ENCODE results near the gene CMTM2.
"Not testable (repeated sequence)": the region's sequence is repeated elsewhere in the genome, so short reads cannot be mapped to it uniquely, and the experiment has no call there.

CMTM2 gene

DNA sequence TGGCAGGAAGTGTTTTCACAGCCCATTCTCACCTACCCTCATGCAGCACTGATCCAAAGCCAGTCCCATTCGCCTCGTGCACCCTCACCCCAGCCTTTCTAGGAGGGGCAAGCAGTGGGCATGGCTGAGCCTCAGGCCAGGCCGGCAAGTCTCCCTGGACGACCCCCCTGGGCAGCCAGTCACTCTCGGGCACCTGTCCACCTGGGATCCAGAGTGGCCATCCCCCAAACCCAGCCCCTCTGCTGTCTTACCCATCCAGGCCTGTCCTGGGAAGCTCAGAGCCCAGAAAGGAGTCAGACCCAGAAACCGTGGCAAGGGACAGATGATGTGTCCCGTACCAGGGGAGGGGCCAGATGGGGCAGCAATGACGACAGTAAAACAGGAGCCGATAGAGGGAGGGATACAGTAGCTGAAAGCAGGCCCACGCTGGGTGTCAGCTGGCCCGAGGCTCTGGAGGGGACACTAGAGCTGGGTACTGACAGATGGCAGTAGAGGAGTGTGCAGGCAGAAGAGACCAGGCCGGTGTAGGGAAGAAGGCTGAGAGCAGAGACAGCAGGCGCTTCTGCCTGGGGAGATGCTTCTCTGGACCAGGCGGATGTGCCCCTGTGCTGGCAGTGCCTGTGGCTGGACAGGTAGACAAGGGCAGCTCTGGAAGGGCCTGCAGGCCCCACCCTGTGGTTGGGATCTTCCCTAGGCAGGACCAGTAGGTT, 31.0 kb downstream of the CMTM2 start:
- no peak for DNase-seq

DNA sequence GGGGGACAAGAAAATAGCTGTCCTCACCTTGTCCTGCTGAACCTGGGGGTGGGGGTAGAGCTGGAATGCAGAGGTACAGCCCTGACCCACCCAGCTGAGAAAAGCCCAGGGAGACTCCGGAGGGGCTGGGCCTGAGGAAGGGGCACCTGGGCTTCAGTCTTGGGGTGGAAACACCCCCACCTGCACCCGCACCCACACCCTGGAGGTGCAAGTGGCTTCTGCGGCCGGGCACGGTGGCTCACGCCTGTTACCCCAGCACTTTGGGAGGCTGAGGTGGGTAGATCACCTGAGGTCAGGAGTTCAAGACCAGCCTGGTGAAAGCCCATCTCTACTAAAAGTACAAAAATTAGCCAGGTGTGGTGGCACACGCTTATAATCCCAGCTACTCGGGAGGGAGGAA, 32.6 kb downstream of the CMTM2 start:
- DNase-seq = not testable (repeated sequence)

DNA sequence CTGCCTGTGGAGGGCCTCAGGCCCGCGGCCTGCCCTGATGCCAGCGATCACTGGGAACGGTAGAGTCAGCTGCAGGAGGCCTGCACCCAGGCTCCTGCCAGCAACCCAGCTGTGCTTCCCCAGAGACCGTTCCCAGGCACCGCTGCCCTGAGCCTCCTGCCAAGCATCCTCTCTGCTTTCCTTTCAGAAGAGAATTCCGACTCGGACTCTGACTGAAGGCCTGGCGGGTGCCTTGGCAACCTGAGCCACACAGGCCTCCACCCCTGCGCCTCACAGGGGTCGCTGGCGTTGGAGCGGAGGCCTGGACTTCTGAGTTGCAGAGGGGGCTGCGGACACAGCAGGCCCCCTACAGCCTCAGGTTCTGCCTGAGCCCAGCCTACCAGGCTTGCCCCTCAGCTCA, 33.2 kb downstream of the CMTM2 start:
- DNase-seq = no peak

DNA sequence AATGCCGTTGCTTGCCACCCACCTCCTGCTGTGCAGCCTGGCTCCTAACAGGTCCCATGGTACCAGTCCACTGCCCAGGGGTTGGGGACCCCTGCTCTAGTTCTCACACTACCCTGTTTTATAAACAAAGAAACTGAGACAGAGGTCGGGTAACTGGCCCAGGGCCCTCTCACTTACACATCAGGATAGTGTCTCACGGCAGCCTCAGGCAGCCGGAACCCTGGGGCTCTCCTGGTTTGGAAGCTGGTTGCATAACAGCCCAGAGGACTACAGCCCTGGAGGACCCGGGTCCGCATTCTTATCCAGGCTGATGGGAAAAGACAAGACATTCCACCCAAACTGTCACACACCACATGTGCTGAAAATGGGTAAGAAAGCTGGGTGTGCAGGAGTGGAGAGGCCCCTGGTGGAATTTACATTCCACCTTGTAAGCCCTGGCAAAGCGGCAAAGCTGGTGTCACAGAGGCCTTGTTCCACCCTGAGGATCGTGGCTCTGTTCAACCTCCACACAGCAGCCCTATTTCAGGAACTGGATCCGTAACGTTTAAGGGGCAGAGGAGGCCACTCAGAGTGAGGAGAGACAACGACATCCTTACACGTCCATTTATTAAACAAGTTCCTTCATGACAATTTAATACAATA, 35.0 kb downstream of the CMTM2 start:
- DNase-seq = no peak

DNA sequence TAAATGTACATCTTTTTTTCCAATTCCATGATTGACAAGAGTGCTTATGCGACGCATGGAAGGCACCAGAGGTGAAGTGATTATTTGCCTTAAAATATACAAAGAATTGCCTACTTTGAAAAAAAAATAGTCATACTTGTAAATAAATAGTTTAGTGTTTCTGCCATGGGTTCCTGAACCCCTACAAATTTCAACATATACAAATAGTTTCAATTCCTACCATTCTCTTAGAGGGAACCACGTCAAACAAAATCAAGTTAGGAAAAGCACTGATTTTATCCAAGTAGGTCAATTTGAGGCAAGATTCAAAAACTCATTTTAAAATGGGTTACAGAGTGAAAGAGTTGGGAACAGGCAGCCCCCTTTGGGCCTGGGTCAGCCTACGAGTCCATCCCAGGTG, 36.9 kb downstream of the CMTM2 start:
- DNase-seq = no peak

DNA sequence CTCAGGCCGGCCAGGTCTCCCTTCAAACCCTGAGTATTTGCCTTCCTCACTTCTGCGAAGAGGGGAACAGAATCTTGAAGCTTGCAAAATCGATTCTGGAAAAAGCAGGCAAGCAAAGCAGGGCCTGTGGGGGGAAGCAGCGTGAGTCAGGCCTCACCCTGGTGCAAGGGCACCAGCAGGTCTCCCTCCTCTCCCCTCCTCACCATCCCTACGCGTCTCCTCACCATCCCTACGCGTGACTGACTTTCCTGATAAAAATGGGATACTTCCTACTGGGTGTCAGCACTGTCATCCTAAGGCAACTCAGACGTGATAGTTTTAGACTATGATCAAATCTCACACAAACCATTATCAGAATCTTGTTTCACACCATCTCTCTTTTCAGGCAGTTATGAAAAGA, 37.3 kb downstream of the CMTM2 start:
- DNase-seq = no peak

DNA sequence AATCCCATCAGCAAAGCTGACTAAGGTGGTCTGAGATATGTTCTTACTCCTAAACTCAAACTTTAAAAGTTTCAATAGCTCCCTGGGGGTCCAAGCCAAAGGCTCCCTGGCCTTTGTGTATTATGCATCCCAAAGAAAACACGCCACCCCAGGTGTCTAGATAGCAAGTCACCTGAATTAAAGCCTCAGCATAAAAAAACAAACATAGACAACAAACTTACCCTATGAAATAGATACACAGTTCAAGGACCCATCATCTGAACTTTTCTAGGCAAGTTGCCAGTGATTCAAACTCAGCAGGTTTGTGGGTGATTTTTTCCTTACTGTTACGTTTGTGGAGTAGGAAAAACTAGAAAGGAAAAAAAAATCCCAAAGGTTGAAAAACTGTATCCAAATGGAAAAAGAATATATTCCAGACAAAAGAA, 37.8 kb downstream of the CMTM2 start:
- DNase-seq = no peak

DNA sequence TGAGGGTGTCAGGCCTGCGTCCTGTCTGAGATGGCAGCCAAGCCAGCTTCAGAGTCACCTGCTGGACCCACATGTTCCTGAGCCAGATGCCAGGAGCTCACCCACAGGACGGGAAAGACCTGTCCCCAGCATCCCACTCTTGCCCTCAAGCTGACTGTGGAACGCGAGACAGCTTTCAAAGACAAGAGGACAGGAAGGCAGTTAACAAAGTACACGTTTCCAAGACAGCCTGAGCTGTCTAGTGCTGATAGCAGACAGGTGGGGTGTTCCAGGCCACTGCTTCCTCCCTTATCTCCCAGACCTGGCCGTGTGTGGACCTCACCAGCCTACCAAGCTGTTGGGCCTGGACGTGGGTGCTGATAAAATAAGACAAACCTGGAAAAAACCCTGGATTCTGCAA, 38.5 kb downstream of the CMTM2 start:
- no peak for DNase-seq

DNA sequence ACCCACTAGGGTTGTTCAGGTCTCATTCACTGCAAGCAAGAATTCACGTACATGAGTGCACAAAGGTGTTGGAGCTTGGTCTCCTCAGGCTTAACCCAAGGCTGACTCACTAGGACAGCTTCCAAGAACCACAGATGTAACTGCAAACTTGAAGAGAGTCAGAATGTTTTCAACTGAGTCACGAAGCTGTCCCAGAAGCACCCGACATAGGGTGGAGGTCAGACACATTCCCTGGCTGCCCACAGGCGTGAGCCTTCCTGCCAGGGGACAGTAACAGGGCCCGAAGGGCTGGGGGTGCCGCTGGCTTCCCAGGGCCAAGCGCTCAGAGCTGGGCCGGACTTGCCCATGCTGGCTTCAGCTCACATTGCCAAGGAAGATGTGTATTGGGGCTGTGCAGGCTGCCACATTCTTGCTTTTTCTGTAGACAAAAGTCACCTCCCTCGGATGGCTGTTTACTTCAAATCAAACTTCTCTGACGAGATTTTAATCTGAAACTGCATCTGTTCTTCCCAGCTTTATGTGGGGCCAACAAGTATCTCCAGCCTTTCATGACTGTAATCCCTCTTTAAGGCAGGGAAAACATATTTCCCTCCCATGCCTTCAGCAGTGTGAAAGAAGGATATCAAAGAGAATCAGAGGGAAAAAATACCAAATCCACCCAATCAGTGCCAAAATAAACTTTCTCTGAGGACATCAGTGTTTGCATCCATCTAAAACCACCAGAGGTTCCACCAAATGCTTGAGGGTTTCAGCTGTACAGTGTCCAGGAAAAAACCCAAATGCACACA, 39.5 kb downstream of the CMTM2 start:
- no peak for DNase-seq

DNA sequence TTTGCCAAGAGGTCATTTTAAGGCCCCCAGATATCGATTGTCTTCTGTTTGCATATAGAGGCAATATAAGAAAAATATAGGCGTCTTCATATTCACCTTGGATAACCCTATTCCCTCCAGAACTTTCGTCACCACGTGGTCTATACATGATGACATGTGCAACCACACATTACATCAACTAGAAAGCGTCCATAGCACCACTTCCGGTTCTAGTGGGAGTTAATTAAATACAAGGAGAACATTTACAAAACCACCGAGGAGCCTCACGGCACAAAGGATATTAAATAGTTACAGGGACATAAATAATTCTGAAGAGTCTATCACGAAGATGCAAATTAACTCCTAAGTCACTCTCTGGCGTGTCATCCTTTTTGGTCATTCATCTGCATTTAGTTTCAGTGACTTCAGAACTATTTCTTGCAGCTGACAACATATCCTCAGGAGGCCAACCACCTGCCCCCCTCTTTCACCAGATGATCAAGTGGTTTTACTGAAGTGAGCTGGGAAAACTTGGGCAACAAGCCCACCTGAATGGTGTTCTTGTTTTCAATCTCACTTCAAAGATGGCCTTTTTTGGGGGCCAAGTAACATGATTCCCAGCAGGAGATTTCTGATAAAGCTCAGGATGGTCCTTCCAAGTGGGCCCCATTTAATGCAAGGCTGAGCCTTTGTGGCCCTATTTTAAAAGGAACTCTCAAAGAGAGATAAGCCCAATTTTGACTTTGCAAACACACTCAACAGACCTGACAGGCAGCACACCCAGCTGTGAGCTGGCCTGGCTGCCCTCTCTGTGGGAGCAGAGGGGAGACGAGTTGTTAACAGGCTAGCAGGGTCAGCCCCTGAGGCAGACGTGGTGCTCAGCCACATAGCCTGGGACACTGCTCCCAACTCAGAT, 40.5 kb downstream of the CMTM2 start:
- no peak for DNase-seq

DNA sequence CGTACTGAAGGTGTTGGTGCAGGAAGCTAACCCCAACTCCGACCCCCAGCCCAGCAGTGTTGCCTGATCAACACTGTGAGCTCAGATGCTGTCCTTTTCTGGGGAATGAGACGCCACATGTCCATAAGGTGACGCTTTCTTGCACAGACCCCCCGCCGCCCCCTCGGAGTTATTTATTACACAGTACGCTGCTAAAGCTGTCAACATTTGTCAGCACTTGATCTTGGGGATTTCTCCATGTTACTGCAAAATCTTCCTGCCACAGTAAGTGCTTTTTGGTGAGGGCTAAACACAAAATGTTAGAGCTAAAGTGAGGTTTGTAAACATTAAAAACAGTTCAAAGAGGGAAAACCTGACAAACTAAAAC, 41.1 kb downstream of the CMTM2 start:
- no peak for DNase-seq

DNA sequence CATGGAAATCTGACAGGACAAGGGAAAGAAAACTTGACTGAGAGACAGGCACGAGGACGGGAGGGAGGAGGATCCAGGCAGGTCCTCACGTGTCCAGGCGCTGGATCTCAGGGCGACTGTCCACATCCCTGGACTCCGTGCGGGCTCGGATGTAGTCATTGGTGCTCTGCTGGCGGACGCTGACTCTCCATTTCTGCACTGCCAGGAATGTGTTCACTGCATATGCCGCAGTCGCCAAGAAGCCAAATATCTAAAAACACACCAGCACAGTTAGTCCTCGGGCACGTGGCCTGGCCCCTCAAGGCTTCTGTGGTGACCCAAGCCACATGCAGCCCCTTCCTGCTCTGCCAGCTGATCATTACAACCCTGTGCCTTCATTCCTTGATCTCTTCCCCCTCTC, 42.7 kb downstream of the CMTM2 start:
- no peak for DNase-seq

DNA sequence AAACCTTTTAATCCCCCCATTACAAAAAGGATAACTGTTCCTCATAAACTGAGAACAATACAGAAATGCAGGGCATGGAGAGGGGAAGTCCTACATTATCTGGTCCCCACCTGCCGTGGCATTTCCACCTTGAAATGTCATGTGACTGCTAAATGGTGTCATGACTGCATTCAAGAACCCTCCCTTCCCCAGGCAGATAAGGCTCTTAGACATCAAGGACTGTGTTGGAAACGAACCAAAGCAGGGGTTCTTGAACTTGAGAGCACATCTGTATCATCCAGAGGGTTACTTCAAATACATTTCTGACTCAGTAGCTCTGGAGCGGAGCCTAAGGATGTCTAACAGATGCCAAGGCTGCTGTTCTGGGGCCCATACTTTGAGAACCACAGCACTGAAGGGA, 43.6 kb downstream of the CMTM2 start:
- no peak for DNase-seq

DNA sequence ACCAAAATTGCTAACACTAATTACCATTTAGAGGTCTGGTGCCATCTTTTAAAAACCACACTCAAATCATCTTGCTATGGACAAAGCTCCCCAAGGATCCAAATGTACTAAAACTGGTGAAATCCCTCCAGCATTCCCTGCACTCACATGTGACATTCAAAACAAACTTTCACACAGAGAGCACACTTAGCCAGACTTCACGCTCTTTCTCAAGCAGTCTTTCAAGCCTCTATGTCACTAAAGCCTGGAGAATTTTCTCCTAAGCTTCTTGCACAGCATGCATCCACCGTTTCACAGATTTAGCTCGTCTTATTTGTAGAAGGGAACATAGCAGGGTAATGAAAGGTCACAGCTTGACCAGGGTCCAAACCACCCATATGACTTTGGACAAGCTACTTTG, 44.5 kb downstream of the CMTM2 start:
- DNase-seq = no peak

DNA sequence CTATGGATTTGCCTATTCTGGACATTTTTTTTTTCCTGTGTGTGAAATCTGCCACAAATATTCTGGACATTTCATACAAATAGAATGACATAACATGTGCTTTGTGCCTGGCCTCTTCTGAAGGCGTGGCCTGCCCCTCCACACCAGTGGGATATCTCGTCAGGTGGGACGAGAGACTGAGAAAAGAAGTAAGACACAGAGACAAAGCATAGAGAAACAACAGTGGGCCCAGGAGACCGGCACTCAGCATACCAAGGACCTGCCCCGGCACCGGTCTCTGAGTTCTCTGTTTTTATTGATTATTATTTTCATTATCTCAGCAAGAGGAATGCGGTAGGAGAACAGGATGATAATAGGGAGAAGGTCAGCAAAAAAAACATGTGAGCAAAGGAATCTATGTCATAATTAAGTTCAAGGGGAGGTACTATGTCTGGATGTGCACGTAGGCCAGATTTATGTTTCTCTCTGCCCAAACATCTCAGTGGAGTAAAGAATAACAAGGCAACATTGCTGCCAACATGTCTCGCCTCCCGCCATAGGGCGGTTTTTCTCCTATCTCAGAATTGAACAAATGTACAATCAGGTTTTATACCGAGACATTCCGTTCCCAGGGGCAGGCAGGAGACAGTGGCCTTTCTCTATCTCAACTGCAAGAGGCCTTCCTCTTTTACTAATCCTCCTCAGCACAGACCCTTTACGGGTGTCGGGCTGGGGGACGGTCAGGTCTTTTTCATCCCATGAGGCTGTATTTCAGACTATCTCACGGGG, 48.5 kb downstream of the CMTM2 start:
- not testable (repeated sequence) for DNase-seq

DNA sequence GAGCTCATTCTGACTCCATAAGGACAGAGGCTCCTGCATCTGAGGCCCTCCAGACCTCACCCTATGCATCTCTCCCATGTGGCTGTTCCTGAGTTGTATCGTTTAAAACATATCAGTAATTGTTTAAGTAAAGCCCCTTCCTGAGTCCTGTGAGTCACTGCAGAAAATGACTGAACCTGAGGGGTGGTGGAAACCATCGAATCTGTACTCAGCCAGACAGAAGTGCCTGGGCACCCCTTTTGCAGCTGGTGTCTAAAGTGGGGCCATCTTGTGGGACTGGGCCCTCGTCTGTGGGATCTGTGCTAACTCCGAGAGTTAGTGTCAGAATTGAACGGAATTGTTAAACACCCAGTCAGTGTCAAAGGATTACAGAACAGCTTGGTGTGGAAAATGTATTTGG, 50.6 kb downstream of the CMTM2 start:
- no peak for DNase-seq

DNA sequence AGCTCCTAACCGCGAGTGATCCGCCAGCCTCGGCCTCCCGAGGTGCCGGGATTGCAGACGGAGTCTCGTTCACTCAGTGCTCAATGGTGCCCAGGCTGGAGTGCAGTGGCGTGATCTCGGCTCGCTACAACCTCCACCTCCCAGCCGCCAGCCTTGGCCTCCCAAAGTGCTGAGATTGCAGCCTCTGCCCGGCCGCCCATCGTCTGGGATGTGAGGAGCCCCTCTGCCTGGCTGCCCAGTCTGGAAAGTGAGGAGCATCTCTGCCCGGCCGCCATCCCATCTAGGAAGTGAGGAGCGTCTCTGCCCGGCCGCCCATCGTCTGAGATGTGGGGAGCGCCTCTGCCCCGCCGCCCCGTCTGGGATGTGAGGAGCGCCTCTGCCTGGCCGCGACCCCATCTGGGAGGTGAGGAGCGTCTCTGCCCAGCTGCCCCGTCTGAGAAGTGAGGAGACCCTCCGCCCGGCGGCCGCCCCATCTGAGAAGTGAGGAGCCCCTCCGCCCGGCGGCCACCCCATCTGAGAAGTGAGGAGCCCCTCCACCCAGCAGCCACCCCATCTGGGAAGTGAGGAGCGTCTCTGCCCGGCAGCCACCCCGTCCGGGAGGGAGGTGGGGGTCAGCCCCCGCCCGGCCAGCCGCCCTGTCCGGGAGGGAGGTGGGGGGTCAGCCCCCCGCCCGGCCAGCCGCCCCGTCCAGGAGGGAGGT, 51.4 kb downstream of the CMTM2 start:
- DNase-seq = not testable (repeated sequence)

DNA sequence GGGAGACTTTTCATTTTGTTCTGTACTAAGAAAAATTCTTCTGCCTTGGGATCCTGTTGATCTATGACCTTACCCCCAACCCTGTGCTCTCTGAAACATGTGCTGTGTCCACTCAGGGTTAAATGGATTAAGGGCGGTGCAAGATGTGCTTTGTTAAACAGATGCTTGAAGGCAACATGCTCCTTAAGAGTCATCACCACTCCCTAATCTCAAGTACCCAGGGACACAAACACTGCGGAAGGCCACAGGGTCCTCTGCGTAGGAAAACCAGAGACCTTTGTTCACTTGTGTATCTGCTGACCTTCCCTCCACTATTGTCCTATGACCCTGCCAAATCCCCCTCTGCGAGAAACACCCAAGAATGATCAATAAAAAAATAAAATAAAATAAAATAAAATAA, 52.3 kb downstream of the CMTM2 start:
- DNase-seq = not testable (repeated sequence)

DNA sequence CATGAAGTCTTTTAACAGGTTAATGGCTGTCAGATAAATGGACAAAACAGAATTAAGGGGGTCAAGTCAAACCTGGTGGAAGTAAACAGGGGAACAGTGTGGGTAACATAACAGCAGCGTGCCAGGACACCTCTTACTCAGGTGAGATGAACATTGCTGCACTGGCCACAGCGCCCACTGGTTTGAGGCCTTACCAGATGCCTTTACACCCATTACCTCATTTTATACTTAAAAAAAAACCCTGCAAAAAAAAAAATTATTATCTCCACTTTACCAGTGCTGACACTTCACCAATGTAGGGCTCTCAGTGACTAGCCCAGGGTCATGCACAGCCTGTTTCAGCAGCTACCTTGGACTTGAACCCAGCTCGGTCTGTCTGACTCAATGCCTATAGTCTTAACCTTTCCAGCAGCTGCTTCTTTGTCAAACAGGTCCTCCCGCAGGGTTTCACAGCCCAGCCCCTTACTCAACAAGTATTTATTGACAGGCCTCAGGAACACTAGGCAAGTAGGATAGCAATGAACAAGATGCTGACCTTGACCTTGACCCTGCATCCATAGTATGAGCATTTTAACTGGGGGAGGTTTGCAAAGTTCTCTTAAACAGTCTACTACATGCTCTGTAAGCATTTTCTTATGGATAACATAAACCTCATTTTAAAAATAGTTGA, 55.4 kb downstream of the CMTM2 start:
- no peak for DNase-seq

DNA sequence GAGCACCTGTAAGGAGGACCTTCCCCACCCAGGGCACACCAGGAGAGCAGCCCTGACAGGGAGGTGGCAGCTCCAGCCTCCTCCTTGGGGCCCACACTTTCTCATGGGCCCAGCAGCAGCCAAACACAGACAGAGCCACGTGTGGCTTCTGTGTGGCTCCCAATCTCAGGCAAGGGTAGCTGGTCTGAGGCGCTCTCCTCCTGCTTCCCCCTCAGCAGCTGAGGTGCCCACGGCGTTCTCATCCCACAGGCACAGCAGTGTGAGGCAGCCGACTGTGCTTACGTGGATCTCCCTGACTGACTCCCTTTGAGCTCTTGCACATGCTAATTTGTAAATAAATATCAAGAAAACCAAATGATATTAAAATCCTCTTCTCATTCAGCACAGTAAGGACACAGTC, 56.1 kb downstream of the CMTM2 start:
- no peak for DNase-seq

DNA sequence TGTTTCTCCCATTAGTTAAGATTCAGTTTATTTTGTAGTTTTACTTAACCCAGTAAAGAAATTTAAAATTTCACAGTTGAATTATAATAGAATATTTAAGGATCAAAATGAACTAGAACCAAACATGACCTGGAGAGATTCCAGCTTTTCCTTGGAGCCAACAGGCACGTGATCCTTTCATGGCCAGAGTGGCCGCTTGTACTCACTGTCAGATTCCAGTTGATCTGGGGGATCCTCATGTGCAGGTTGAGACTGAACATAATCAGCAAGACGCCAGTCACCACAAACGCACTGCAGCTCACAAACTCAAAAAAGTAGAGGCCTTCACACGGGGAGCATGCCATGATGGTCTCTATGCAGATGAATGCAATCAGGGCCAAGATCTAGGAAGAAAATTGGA, 56.9 kb downstream of the CMTM2 start:
- no peak for DNase-seq

Measured in left hindlimb (tissue), 1 donor.